PC-9 (cell line): Measurements from ENCODE around the gene DNAJC22. TPM values are rescaled to one million over a fixed set of nuclear protein-coding genes. Genes with fewer than 3 reads are reported as not detected.

Experiments used
- BruUV-seq: library from RNA; stranded (reverse); fragments of 400-500 nt; replicated peaks from 2 replicates; lab custom pipeline; 2021; lab: Mats Ljungman, UMichigan
- CTCF ChIA-PET: fragments of 300-600 bp; sonication (Branson Sonifier 250); formaldehyde crosslinking; loops from one replicate; lab custom pipeline; 2022; ENCODE audit warnings: antibody characterized with exemption; lab: Charles Lee
- POLR2A ChIA-PET: fragments of 300-600 bp; sonication (Branson Sonifier 250); formaldehyde crosslinking; loops from one replicate; lab custom pipeline; 2022; ENCODE audit warnings: antibody characterized with exemption; ENCODE audit not compliant: unreplicated experiment; lab: Charles Lee
- DNase-seq, 2 experiments: peaks; one replicate each; pipeline versions ENCODE4 v3.0.0 to v3.0.0-alpha.2; 2015 to 2022; ENCODE audit warnings: mixed read lengths in 1 of 2
- H2AFZ ChIP-seq: fragments of 200-600 bp; sonication (generic); 2 replicates; pipeline ENCODE4 v1.8.1; 2017; ENCODE audit warnings: antibody characterized with exemption
- H3F3A ChIP-seq: fragments of 200-600 bp; sonication (generic); 2 replicates; pipeline ENCODE4 v1.8.1; 2017; ENCODE audit warnings: antibody characterized with exemption, mild to moderate bottlenecking, low read depth; ENCODE audit not compliant: insufficient read depth
- H3K27ac ChIP-seq: fragments of 200-600 bp; sonication (generic); 2 replicates; pipeline ENCODE4 v1.6.1; 2016; ENCODE audit warnings: mixed run types
- H3K27me3 ChIP-seq: fragments of 200-600 bp; sonication (generic); 2 replicates; pipeline ENCODE4 v1.6.1; 2016; ENCODE audit warnings: low read depth, mixed run types; ENCODE audit not compliant: insufficient read depth
- H3K36me3 ChIP-seq: fragments of 200-600 bp; sonication (generic); 2 replicates; pipeline ENCODE4 v1.6.1; 2016; ENCODE audit warnings: low read depth, mixed run types
- H3K4me1 ChIP-seq: fragments of 200-600 bp; sonication (generic); replicated peaks from 2 replicates; pipeline ENCODE4 v1.6.1; 2016; ENCODE audit warnings: mixed run types; ENCODE audit not compliant: insufficient read depth
- H3K4me2 ChIP-seq: fragments of 200-600 bp; sonication (generic); 2 replicates; pipeline ENCODE4 v1.6.1; 2017; ENCODE audit warnings: mixed run types
- H3K4me3 ChIP-seq: fragments of 200-600 bp; sonication (generic); 2 replicates; pipeline ENCODE4 v1.6.1; 2016; ENCODE audit warnings: mixed run types
- H3K79me2 ChIP-seq: fragments of 200-600 bp; sonication (generic); 2 replicates; pipeline ENCODE4 v1.6.1; 2017; ENCODE audit warnings: low read depth, mixed run types
- H3K9me2 ChIP-seq: fragments of 200-600 bp; sonication (generic); 2 replicates; pipeline ENCODE4 v1.8.1; 2017; ENCODE audit warnings: mild to moderate bottlenecking; ENCODE audit not compliant: insufficient read depth
- H3K9me3 ChIP-seq: fragments of 200-600 bp; sonication (generic); 2 replicates; pipeline ENCODE4 v1.8.1; 2016; ENCODE audit warnings: low read depth; ENCODE audit not compliant: insufficient read depth
- H4K20me1 ChIP-seq: fragments of 200-600 bp; sonication (generic); 2 replicates; pipeline ENCODE4 v1.8.1; 2017; ENCODE audit not compliant: insufficient read depth
- CTCF ChIP-seq: fragments of 200-600 bp; sonication (generic); conservative IDR thresholded peaks from 2 replicates; pipeline ENCODE4 v1.6.1; 2017; ENCODE audit warnings: mixed run types, antibody characterized with exemption, mild to moderate bottlenecking, moderate library complexity
- EZH2 ChIP-seq: fragments of 200-600 bp; sonication (generic); IDR thresholded peaks from 2 replicates; pipeline ENCODE4 v1.8.0; 2017; ENCODE audit warnings: antibody characterized with exemption, low read depth
- intact Hi-C: fragments of 100-400 bp; cut with micrococcal nuclease; formaldehyde crosslinking; loops from one replicate; pipeline ENCODE4 v1.10.0; 2022; ENCODE audit not compliant: unreplicated experiment
- total RNA-seq: library from RNA; stranded (reverse); gene quantifications from 2 replicates; pipeline ENCODE4 v1.2.3, GENCODE V29; 2021

The DNAJC22 gene
- total RNA-seq, 1 experiment from 2014 or later, result 3.7 TPM

GRCh38 chr12:49325606-49326005 lies 21.1 kb upstream of the DNAJC22 start:
- H2AFZ ChIP-seq, result no peak overlapping the region
- peaks cover 12% of the 10 kb centered on the region for H3K79me2 ChIP-seq
- no peak for DNase-seq
- TF ChIP-seq EZH2 (no peak), CTCF (no peak)
- H3K27me3 ChIP-seq, result no peaks in the 10 kb centered on the region
- no peaks in the 10 kb centered on the region for H3K9me3 ChIP-seq
- intact Hi-C loops, result no loop called here
- H3K9me2 ChIP-seq, result no peaks in the 10 kb centered on the region
- no peak overlapping the region for H3K4me3 ChIP-seq
- BruUV-seq, result no TSS peak
- H3K36me3 ChIP-seq, result no peaks in the 10 kb centered on the region
- ChIA-PET CTCF (no interaction called here), POLR2A (no interaction called here)
- no peaks in the 10 kb centered on the region for H4K20me1 ChIP-seq
- H3K4me2 ChIP-seq, result no peak overlapping the region
- H3K4me1 ChIP-seq, result peaks cover 9% of the 10 kb centered on the region; the same call in 1 of the 2 replicates
- no peak overlapping the region for H3K27ac ChIP-seq
- H3F3A ChIP-seq, result no peaks in the 10 kb centered on the region

- no TSS peak for BruUV-seq
- TF ChIP-seq EZH2 (no peak), CTCF (no peak)
- Histone ChIP-seq H3K4me3 (no peak overlapping the region), H4K20me1 (no peaks in the 10 kb centered on the region), H3K79me2 (peaks cover 12% of the 10 kb centered on the region), H3K4me1 (peaks cover 9% of the 10 kb centered on the region; the same call in 1 of the 2 replicates), H3K27me3 (no peaks in the 10 kb centered on the region), H3K36me3 (no peaks in the 10 kb centered on the region), H3F3A (peaks cover 13% of the 10 kb centered on the region; the same call in 1 of the 2 replicates), H3K4me2 (no peak overlapping the region), H3K9me3 (no peaks in the 10 kb centered on the region), H3K27ac (no peak overlapping the region), H3K9me2 (no peaks in the 10 kb centered on the region), H2AFZ (no peak overlapping the region)
- CTCF ChIA-PET, result no interaction called here
- DNase-seq, result no peak
- POLR2A ChIA-PET, result no interaction called here
- intact Hi-C loops, result no loop called here
Observed at GRCh38 chr12:49327368-49327767, 19.3 kb upstream of the DNAJC22 start.

GRCh38 chr12:49327887-49328286 lies 18.8 kb upstream of the DNAJC22 start:
- Histone ChIP-seq H3K4me2 (no peak overlapping the region), H3K27ac (no peak overlapping the region), H3K9me3 (no peaks in the 10 kb centered on the region), H3K36me3 (no peaks in the 10 kb centered on the region), H3K79me2 (peaks cover 12% of the 10 kb centered on the region), H3K4me1 (peaks cover 9% of the 10 kb centered on the region; the same call in 1 of the 2 replicates), H2AFZ (no peak overlapping the region), H3K9me2 (no peaks in the 10 kb centered on the region), H4K20me1 (no peaks in the 10 kb centered on the region), H3F3A (peaks cover 13% of the 10 kb centered on the region; the same call in 1 of the 2 replicates), H3K27me3 (no peaks in the 10 kb centered on the region), H3K4me3 (no peak overlapping the region)
- TF ChIP-seq EZH2 (no peak), CTCF (no peak)
- no peak for DNase-seq
- ChIA-PET CTCF (interaction anchor here (0.7 kb wide), 1 partner anchor 32 kb away, joined by 14 read pairs; no protein-coding TSS in a partner anchor), POLR2A (no interaction called here)
- intact Hi-C loops, result no loop called here
- BruUV-seq, result no TSS peak
